SK-N-SH (cell line): ENCODE data around the gene TYW3. TPM values are rescaled to one million over a fixed set of nuclear protein-coding genes. Genes with fewer than 3 reads are reported as not detected.

Experiments
- CTCF ChIA-PET: fragments of 300-600, 350-600 bp; formaldehyde crosslinking; extraction: SDS; loops from one replicate; lab custom pipeline; 2021; lab: Yijun Ruan, JAX
- POLR2A ChIA-PET: fragments of 350-600 bp; sonication (Branson Sonifier 250); formaldehyde crosslinking; extraction: SDS; loops from one replicate; lab custom pipeline; 2020; ENCODE audit warnings: antibody characterized with exemption, inconsistent platforms; lab: Yijun Ruan, JAX
- DNase-seq: peaks from one replicate; pipeline ENCODE4 v3.0.0; 2012
- H2AFZ ChIP-seq: fragments of 200-600 bp; sonication (generic); 2 replicates; pipeline ENCODE4 v1.8.1; 2016; ENCODE audit warnings: antibody characterized with exemption, mild to moderate bottlenecking, low read depth
- H3F3A ChIP-seq: fragments of 200-600 bp; sonication (generic); replicated peaks from 2 replicates; pipeline ENCODE3; 2016; ENCODE audit warnings: antibody characterized with exemption, mild to moderate bottlenecking; ENCODE audit not compliant: insufficient read depth
- H3K27ac ChIP-seq, 2 experiments: fragments of 200-500 bp in 1 of 2; fragments of 200-600 bp in 1 of 2; sonication (Bioruptor generic) in 1 of 2; sonication (generic), shearing (Covaris generic) in 1 of 2; 2 replicates each; pipeline versions ENCODE4 v1.5.1 to v1.6.1; 2014 to 2016; ENCODE audit warnings: low read depth in 2 of 2, inconsistent platforms in 1 of 2, low read length in 1 of 2, mild to moderate bottlenecking in 1 of 2, mixed read lengths in 1 of 2
- H3K27me3 ChIP-seq: fragments of 200-600 bp; sonication (generic), shearing (Covaris generic); 2 replicates; pipeline ENCODE4 v1.6.1; 2016; ENCODE audit warnings: mixed run types; ENCODE audit not compliant: insufficient read depth
- H3K36me3 ChIP-seq, 2 experiments: fragments of 200-500 bp in 1 of 2; fragments of 200-600 bp in 1 of 2; sonication (Bioruptor generic) in 1 of 2; sonication (generic) in 1 of 2; replicated peaks in 1 of 2; 2 replicates each; pipeline versions ENCODE3 to v1.5.1; 2014 to 2016; ENCODE audit warnings: low read length in 1 of 2, mild to moderate bottlenecking in 1 of 2; ENCODE audit not compliant: insufficient read depth in 2 of 2, control insufficient read depth in 1 of 2
- H3K4me1 ChIP-seq, 2 experiments: fragments of 200-500 bp in 1 of 2; fragments of 200-600 bp in 1 of 2; sonication (Bioruptor generic) in 1 of 2; sonication (generic), shearing (Covaris generic) in 1 of 2; 2 replicates each; pipeline versions ENCODE4 v1.5.1 to v1.6.1; 2014 to 2016; ENCODE audit warnings: low read depth in 1 of 2, low read length in 1 of 2, mixed run types in 1 of 2; ENCODE audit not compliant: insufficient read depth in 2 of 2, control insufficient read depth in 1 of 2
- H3K4me2 ChIP-seq: fragments of 200-600 bp; sonication (generic), shearing (Covaris generic); 2 replicates; pipeline ENCODE4 v1.6.1; 2017; ENCODE audit warnings: mixed run types
- H3K4me3 ChIP-seq, 2 experiments: fragments of 200-500 bp in 1 of 2; fragments of 200-600 bp in 1 of 2; sonication (Bioruptor generic) in 1 of 2; sonication (generic), shearing (Covaris generic) in 1 of 2; 2 replicates each; pipeline versions ENCODE4 v1.5.1 to v1.8.1; 2014 to 2016; ENCODE audit warnings: low read depth in 2 of 2, inconsistent platforms in 1 of 2, low read length in 1 of 2, mild to moderate bottlenecking in 1 of 2, mixed read lengths in 1 of 2, moderate library complexity in 1 of 2
- H3K79me2 ChIP-seq: fragments of 200-600 bp; sonication (generic); 2 replicates; pipeline ENCODE4 v1.8.1; 2017; ENCODE audit warnings: mild to moderate bottlenecking; ENCODE audit not compliant: insufficient read depth
- H3K9ac ChIP-seq: fragments of 200-600 bp; sonication (generic); 2 replicates; pipeline ENCODE4 v1.6.1; 2017; ENCODE audit warnings: mixed run types
- H3K9me2 ChIP-seq: fragments of 200-600 bp; sonication (generic); 2 replicates; pipeline ENCODE4 v1.6.1; 2017; ENCODE audit warnings: mixed run types
- H3K9me3 ChIP-seq: fragments of 200-600 bp; sonication (generic); 2 replicates; pipeline ENCODE4 v1.6.1; 2017; ENCODE audit warnings: mixed run types, mild to moderate bottlenecking, moderate library complexity
- H4K20me1 ChIP-seq: fragments of 200-600 bp; sonication (generic); 2 replicates; pipeline ENCODE4 v1.6.1; 2017; ENCODE audit warnings: mild to moderate bottlenecking, mixed run types; ENCODE audit not compliant: insufficient read depth
- EP300 ChIP-seq, 2 experiments: IDR thresholded peaks; 2 replicates each; pipeline versions ENCODE4 v1.4.0 to v1.6.1; 2012; ENCODE audit warnings: borderline replicate concordance in 1 of 2, low read depth in 1 of 2, low read length in 1 of 2
- EZH2phosphoT487 ChIP-seq: fragments of 200-600 bp; sonication (generic); IDR thresholded peaks from 2 replicates; pipeline ENCODE4 v1.6.1; 2017; ENCODE audit warnings: low read depth, mixed run types, mild to moderate bottlenecking, antibody characterized with exemption, moderate library complexity, borderline replicate concordance
- FOSL2 ChIP-seq: IDR thresholded peaks from 2 replicates; pipeline ENCODE4 v1.4.0; 2012; ENCODE audit warnings: low read depth, mild to moderate bottlenecking, moderate library complexity, borderline replicate concordance
- FOXM1 ChIP-seq: IDR thresholded peaks from 2 replicates; pipeline ENCODE4 v1.4.0; 2012; ENCODE audit warnings: low read depth, mild to moderate bottlenecking
- JUND ChIP-seq: IDR thresholded peaks from 2 replicates; pipeline ENCODE4 v1.4.0; 2012
- MEF2A ChIP-seq: IDR thresholded peaks from 2 replicates; pipeline ENCODE4 v1.4.0; 2012; ENCODE audit warnings: low read depth, borderline replicate concordance
- NFIC ChIP-seq: IDR thresholded peaks from 2 replicates; pipeline ENCODE4 v1.4.0; 2012; ENCODE audit warnings: borderline replicate concordance
- POLR2AphosphoS5 ChIP-seq: IDR thresholded peaks from 2 replicates; pipeline ENCODE4 v1.6.1; 2012; ENCODE audit warnings: low read depth, low read length
- RAD21 ChIP-seq: IDR thresholded peaks from 2 replicates; pipeline ENCODE4 v1.6.1; 2012; ENCODE audit warnings: mild to moderate bottlenecking, low read length
- RCOR1 ChIP-seq: fragments of 150-350 bp; IDR thresholded peaks from 2 replicates; pipeline ENCODE4 v1.6.1; 2017; ENCODE audit warnings: antibody characterized with exemption, low read length
- RXRA ChIP-seq: IDR thresholded peaks from 2 replicates; pipeline ENCODE4 v1.4.0; 2012; ENCODE audit warnings: low read depth, mild to moderate bottlenecking, borderline replicate concordance
- SIN3A ChIP-seq: IDR thresholded peaks from 2 replicates; pipeline ENCODE4 v1.6.1; 2012; ENCODE audit warnings: low read depth, mild to moderate bottlenecking, low read length, moderate library complexity, borderline replicate concordance
- TCF12 ChIP-seq: IDR thresholded peaks from 2 replicates; pipeline ENCODE4 v1.4.0; 2012
- TEAD4 ChIP-seq: IDR thresholded peaks from 2 replicates; pipeline ENCODE4 v1.4.0; 2012; ENCODE audit warnings: mild to moderate bottlenecking, borderline replicate concordance; ENCODE audit not compliant: insufficient read depth
- YY1 ChIP-seq: IDR thresholded peaks from 2 replicates; pipeline ENCODE4 v1.4.0; 2012; ENCODE audit warnings: low read depth, mild to moderate bottlenecking
- WGBS: methylation state at CpG from one replicate; pipeline ENCODE4 v1.1.6; 2017; ENCODE audit warnings: low lambda C conversion rate; 5-methylcytosine and 5-hydroxymethylcytosine counted together
- polyA plus RNA-seq, 3 experiments: library from polyadenylated mRNA; depleted of rRNA; stranded (reverse); fragments of >200 nt; gene quantifications; 2 replicates each; pipeline ENCODE4 v1.2.3, GENCODE V29; 2012
- TF ChIP-seq, protein P1 (sequence below): fragments of 150-350 bp; IDR thresholded peaks from 2 replicates; pipeline ENCODE4 v1.6.1; 2016; ENCODE audit warnings: mild to moderate bottlenecking, low read depth, low read length
- TF ChIP-seq, protein P2 (sequence below): IDR thresholded peaks from 2 replicates; pipeline ENCODE4; 2012
- TF ChIP-seq, protein P3 (sequence below): IDR thresholded peaks from 2 replicates; pipeline ENCODE4 v1.4.0; 2012; ENCODE audit warnings: low read depth, borderline replicate concordance
- TF ChIP-seq, protein P4 (sequence below): IDR thresholded peaks from 2 replicates; pipeline ENCODE4 v1.4.0; 2012; ENCODE audit warnings: low read depth, borderline replicate concordance
- TF ChIP-seq, protein P5 (sequence below): fragments of 150-350 bp; IDR thresholded peaks from 2 replicates; pipeline ENCODE4 v1.6.1; 2017; ENCODE audit warnings: antibody characterized with exemption, low read length, low read depth, borderline replicate concordance

The TYW3 gene
- polyA plus RNA-seq, 1 of the 3 experiments (the other 2 are of a cell fraction), result 9.2 TPM

DNA sequence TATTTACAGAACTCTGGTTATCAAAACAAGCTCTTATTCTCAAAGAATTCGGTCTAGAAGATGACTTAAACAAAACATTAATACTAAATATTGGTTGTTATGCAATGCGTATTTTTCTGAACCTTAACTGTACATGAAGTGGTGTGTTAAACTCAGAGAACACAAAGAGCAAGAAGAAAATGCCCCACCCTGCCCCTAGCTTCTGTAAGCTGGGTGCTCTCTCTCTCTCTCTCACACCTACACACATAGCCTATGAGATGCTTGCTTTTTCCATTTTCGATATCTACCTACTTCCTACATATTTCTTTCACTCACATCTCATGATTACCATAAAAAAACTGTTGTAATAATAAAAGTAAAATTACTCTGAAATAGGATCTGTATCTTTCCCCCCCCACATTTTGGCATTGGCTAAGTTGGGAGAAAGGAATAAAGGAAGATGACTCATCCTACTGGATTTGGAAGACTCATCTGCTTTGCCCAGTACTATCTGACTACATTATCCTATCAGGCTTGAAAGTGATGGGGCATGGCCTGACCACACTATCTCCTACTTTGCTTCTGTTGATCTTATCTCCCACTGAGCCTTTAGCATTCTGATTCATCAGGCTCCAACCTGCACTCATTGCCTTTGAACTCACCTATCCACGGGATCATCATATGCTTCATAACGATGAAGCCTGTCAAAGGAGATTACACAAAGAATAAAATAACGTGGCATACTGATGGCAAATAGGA, 3.0 kb upstream of the TYW3 start (continued):
- TF ChIP-seq, protein P1, sequence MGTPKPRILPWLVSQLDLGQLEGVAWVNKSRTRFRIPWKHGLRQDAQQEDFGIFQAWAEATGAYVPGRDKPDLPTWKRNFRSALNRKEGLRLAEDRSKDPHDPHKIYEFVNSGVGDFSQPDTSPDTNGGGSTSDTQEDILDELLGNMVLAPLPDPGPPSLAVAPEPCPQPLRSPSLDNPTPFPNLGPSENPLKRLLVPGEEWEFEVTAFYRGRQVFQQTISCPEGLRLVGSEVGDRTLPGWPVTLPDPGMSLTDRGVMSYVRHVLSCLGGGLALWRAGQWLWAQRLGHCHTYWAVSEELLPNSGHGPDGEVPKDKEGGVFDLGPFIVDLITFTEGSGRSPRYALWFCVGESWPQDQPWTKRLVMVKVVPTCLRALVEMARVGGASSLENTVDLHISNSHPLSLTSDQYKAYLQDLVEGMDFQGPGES, result no peak

DNA sequence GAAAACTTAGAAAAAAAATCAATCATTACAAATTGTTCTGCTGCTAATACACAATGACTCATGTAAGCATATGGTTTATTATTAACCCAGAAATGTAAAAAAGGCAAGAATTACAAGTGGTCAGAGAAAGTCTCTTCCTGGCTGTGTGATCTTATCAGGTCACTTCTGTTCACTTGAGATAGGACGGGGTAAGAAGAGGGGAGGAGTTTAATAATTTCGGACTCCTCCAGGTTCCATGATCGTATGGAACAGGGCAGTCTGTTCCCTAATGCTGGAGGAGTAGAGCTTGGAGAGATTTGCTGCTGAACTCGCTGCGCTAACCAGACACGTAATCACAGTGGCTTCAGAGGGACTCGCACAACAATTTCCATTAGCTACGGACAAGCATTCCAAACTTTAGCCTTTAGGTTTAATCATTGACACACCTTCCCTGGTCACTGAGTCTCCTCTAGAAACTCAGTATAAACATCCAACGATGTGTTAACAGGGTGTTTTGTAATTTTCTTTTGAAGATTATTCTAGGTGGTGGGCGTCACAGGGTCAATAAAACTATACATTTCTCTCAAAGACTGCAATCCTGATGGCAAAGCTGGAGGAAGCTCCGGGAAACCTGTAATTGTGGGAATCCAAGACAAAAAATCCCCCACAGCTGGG, 1.4 kb upstream of the TYW3 start:
- 52% methylated on average over 11 of the region's 11 CpGs for WGBS
- no peak for DNase-seq
- peak overlapping the region; percentile 47 to 95 for H3K4me3 ChIP-seq
- peak overlapping the region; percentile 73 for H3K4me2 ChIP-seq
- ChIA-PET CTCF (interaction anchor here (0.9 to 1.3 kb wide), 3 partner anchors 17 to 262 kb away, joined by 3 read pairs; partner anchors contain the start of gene LRRC53), POLR2A (no interaction called here)
- H2AFZ ChIP-seq, result no peak overlapping the region
- H3F3A ChIP-seq, result peaks cover 20% of the 10 kb centered on the region
- H3K4me1 ChIP-seq, result peaks cover 12 to 24% of the 10 kb centered on the region in 2 experiments
- H3K36me3 ChIP-seq, result peaks cover 6 to 14% of the 10 kb centered on the region in 2 experiments
- no peaks in the 10 kb centered on the region for H3K9me3 ChIP-seq
- peak overlapping the region; percentile 19 to 61; a peak in 3 of 4 replicates for H3K27ac ChIP-seq
- H3K9me2 ChIP-seq, result no peaks in the 10 kb centered on the region
- H3K79me2 ChIP-seq, result peaks cover 48% of the 10 kb centered on the region
- peak; percentile 56 for TF ChIP-seq TCF12
- TF ChIP-seq RXRA, result no peak
- no peak for TF ChIP-seq RCOR1
- TF ChIP-seq, protein P2, sequence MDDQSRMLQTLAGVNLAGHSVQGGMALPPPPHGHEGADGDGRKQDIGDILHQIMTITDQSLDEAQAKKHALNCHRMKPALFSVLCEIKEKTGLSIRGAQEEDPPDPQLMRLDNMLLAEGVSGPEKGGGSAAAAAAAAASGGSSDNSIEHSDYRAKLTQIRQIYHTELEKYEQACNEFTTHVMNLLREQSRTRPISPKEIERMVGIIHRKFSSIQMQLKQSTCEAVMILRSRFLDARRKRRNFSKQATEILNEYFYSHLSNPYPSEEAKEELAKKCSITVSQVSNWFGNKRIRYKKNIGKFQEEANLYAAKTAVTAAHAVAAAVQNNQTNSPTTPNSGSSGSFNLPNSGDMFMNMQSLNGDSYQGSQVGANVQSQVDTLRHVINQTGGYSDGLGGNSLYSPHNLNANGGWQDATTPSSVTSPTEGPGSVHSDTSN, result no peak
- TF ChIP-seq SIN3A, result no peak
- no peak for TF ChIP-seq RAD21
- TF ChIP-seq, protein P1, result no peak
- TF ChIP-seq, protein P3, sequence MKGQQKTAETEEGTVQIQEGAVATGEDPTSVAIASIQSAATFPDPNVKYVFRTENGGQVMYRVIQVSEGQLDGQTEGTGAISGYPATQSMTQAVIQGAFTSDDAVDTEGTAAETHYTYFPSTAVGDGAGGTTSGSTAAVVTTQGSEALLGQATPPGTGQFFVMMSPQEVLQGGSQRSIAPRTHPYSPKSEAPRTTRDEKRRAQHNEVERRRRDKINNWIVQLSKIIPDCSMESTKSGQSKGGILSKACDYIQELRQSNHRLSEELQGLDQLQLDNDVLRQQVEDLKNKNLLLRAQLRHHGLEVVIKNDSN, result no peak
- TF ChIP-seq YY1, result no peak
- TF ChIP-seq FOSL2, result peak; percentile 8; the same call in 1 of the 2 replicates
- TF ChIP-seq FOXM1, result no peak
- TF ChIP-seq JUND, result peak; percentile 50
- TF ChIP-seq EP300 (IDR thresholded peaks at IDR 0.05; ENCODE audit: borderline replicate concordance in 1 of 2, low read depth in 1 of 2, low read length in 1 of 2), result peak in 1 of 2 experiments; percentile 32; a peak in 1 of 4 replicates
- 0 out of 2 replicates have a peak, but pooled peaks have one; percentile 34 for TF ChIP-seq MEF2A
- TF ChIP-seq POLR2AphosphoS5, result no peak
- peak; percentile 32; the same call in 1 of the 2 replicates for TF ChIP-seq NFIC
- TF ChIP-seq, protein P4, sequence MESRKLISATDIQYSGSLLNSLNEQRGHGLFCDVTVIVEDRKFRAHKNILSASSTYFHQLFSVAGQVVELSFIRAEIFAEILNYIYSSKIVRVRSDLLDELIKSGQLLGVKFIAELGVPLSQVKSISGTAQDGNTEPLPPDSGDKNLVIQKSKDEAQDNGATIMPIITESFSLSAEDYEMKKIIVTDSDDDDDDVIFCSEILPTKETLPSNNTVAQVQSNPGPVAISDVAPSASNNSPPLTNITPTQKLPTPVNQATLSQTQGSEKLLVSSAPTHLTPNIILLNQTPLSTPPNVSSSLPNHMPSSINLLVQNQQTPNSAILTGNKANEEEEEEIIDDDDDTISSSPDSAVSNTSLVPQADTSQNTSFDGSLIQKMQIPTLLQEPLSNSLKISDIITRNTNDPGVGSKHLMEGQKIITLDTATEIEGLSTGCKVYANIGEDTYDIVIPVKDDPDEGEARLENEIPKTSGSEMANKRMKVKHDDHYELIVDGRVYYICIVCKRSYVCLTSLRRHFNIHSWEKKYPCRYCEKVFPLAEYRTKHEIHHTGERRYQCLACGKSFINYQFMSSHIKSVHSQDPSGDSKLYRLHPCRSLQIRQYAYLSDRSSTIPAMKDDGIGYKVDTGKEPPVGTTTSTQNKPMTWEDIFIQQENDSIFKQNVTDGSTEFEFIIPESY, result no peak
- TF ChIP-seq, protein P5, sequence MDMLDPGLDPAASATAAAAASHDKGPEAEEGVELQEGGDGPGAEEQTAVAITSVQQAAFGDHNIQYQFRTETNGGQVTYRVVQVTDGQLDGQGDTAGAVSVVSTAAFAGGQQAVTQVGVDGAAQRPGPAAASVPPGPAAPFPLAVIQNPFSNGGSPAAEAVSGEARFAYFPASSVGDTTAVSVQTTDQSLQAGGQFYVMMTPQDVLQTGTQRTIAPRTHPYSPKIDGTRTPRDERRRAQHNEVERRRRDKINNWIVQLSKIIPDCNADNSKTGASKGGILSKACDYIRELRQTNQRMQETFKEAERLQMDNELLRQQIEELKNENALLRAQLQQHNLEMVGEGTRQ, result no peak
- TF ChIP-seq TEAD4, result no peak
- TF ChIP-seq EZH2phosphoT487, result no peak
- 0 out of 2 replicates have a peak overlapping the region, but pooled peaks have one; percentile 10 for H3K9ac ChIP-seq
- no peaks in the 10 kb centered on the region for H3K27me3 ChIP-seq
- no peaks in the 10 kb centered on the region for H4K20me1 ChIP-seq
